PC-3 (cell line): Measurements from ENCODE around the gene ACER3.

Experiments used
- CTCF ChIP-seq: fragments of 300-600 bp; sonication (generic); conservative IDR thresholded peaks from 2 replicates; pipeline ENCODE4 v1.5.1; 2017; ENCODE audit warnings: antibody characterized with exemption, low read depth, mild to moderate bottlenecking, low read length
- EZH2 ChIP-seq: fragments of 300-600 bp; sonication (generic); IDR thresholded peaks from one replicate; pipeline ENCODE4 v1.6.1; 2017; ENCODE audit warnings: antibody characterized with exemption, mild to moderate bottlenecking, low read length; ENCODE audit not compliant: unreplicated experiment
- EZH2phosphoT487 ChIP-seq: fragments of 300-600 bp; sonication (generic); IDR thresholded peaks from 2 replicates; pipeline ENCODE4 v1.6.1; 2018; ENCODE audit warnings: mild to moderate bottlenecking, antibody characterized with exemption, low read length, borderline replicate concordance

GRCh38 chr11:77073328-77074001 lies 212.7 kb downstream of the ACER3 start:
- TF ChIP-seq EZH2phosphoT487 (no peak), CTCF (peak; percentile 39; the same call in 1 of the 2 replicates), EZH2 (no peak)
